Stimulated activated CD8-positive, alpha-beta memory T cell treated with anti-CD3 and anti-CD28 coated beads, Interleukin-12 subunit alpha, Interleukin-12 subunit beta, amount 100 ng/mL, for 1 hour (primary cell): ENCODE measurements around the gene CDC42EP3.

Experiments
- DNase-seq: peaks from one replicate; pipeline ENCODE4 v3.0.0-alpha.2; 2020; ENCODE audit warnings: low read depth

Gene CDC42EP3

GRCh38 chr2:37656512-37657423, 14.7 kb downstream of the CDC42EP3 start:
- DNase-seq: no peak

GRCh38 chr2:37654932-37655841, 16.3 kb downstream of the CDC42EP3 start:
- DNase-seq: no peak

- no peak for DNase-seq
Measured at GRCh38 chr2:37654419-37654818, 17.0 kb downstream of the CDC42EP3 start.

GRCh38 chr2:37653805-37654378, 17.6 kb downstream of the CDC42EP3 start:
- DNase-seq: no peak

GRCh38 chr2:37653093-37653492, 18.3 kb downstream of the CDC42EP3 start:
- DNase-seq: no peak

- no peak for DNase-seq
Measured at GRCh38 chr2:37652199-37652640, 19.2 kb downstream of the CDC42EP3 start.

- no peak for DNase-seq
Measured at GRCh38 chr2:37650548-37651093, 20.8 kb downstream of the CDC42EP3 start.

- no peak for DNase-seq
Measured at GRCh38 chr2:37649518-37649917, 21.9 kb downstream of the CDC42EP3 start.

GRCh38 chr2:37648331-37649011, 23.0 kb downstream of the CDC42EP3 start:
- DNase-seq: no peak

- no peak for DNase-seq
Measured at GRCh38 chr2:37647971-37648330, 23.5 kb downstream of the CDC42EP3 start.

- no peak for DNase-seq
Measured at GRCh38 chr2:37645836-37646235, 25.6 kb downstream of the CDC42EP3 start.

- DNase-seq: no peak
Measured at GRCh38 chr2:37645362-37645761, 26.1 kb downstream of the CDC42EP3 start.

- no peak for DNase-seq
Measured at GRCh38 chr2:37644191-37644590, 27.3 kb downstream of the CDC42EP3 start.

GRCh38 chr2:37643730-37644078, 27.7 kb downstream of the CDC42EP3 start:
- no peak for DNase-seq

GRCh38 chr2:37642907-37643729, 28.3 kb downstream of the CDC42EP3 start:
- no peak for DNase-seq

GRCh38 chr2:37641582-37642171, 29.8 kb downstream of the CDC42EP3 start:
- no peak for DNase-seq

- no peak for DNase-seq
Measured at GRCh38 chr2:37639631-37640030, 31.8 kb downstream of the CDC42EP3 start.

GRCh38 chr2:37638973-37639372, 32.5 kb downstream of the CDC42EP3 start:
- no peak for DNase-seq

GRCh38 chr2:37637985-37638384, 33.5 kb downstream of the CDC42EP3 start:
- DNase-seq: no peak

- DNase-seq: no peak
Measured at GRCh38 chr2:37637190-37637860, 34.1 kb downstream of the CDC42EP3 start.
